IMR-90 (cell line): Measurements from ENCODE around the gene DCLRE1A. TPM values are rescaled to one million over a fixed set of nuclear protein-coding genes. Genes with fewer than 3 reads are reported as not detected.

Source experiments
- ATAC-seq: fragments of 200-7000 bp; cut with Tn5 transposase; 2 replicates; pipeline ENCODE4 v1.9.1; 2020; ENCODE audit warnings: low read depth, mild to moderate bottlenecking, moderate library complexity
- BruUV-seq: library from RNA; stranded (reverse); fragments of 400-500 nt; replicated peaks from 2 replicates; lab custom pipeline; 2021; lab: Mats Ljungman, UMichigan
- CTCF ChIA-PET: fragments of 300-600 bp; formaldehyde crosslinking; extraction: SDS; loops from one replicate; lab custom pipeline; 2021; ENCODE audit warnings: antibody characterized with exemption; lab: Yijun Ruan, JAX
- POLR2A ChIA-PET: fragments of 300-600 bp; sonication (Branson Sonifier 250); formaldehyde crosslinking; loops from one replicate; lab custom pipeline; 2022; ENCODE audit warnings: antibody characterized with exemption; ENCODE audit not compliant: unreplicated experiment; lab: Charles Lee
- DNase-seq: peaks from one replicate; pipeline ENCODE4 v3.0.0; 2013
- H2AFZ ChIP-seq: replicated peaks from 2 replicates; pipeline ENCODE3; 2013; ENCODE audit warnings: low read length, mild to moderate bottlenecking; ENCODE audit not compliant: poor library complexity
- H2AK5ac ChIP-seq: 2 replicates; pipeline ENCODE4 v1.6.1; 2013; ENCODE audit warnings: low read depth, low read length, inconsistent platforms
- H2AK9ac ChIP-seq: replicated peaks from 2 replicates; pipeline ENCODE3; 2013; ENCODE audit warnings: mild to moderate bottlenecking, low read depth, low read length, moderate library complexity; ENCODE audit not compliant: poor library complexity
- H2BK120ac ChIP-seq: 2 replicates; pipeline ENCODE4 v1.6.1; 2013; ENCODE audit warnings: low read depth, low read length, inconsistent platforms
- H2BK15ac ChIP-seq: 3 replicates; pipeline ENCODE4 v1.6.1; 2013; ENCODE audit warnings: low read depth, low read length, inconsistent platforms
- H2BK20ac ChIP-seq: 2 replicates; pipeline ENCODE4 v1.6.1; 2013; ENCODE audit warnings: low read depth, mild to moderate bottlenecking, inconsistent platforms, low read length, moderate library complexity
- H2BK5ac ChIP-seq: 2 replicates; pipeline ENCODE4 v1.6.1; 2013; ENCODE audit warnings: mild to moderate bottlenecking, low read depth, low read length, inconsistent platforms; ENCODE audit not compliant: poor library complexity, severe bottlenecking
- H3K14ac ChIP-seq: replicated peaks from 2 replicates; pipeline ENCODE4 v1.6.1; 2013; ENCODE audit warnings: low read depth, low read length, inconsistent platforms
- H3K18ac ChIP-seq: 2 replicates; pipeline ENCODE4 v1.6.1; 2013; ENCODE audit warnings: low read depth, low read length, control low read depth
- H3K23ac ChIP-seq: 2 replicates; pipeline ENCODE4 v1.6.1; 2013; ENCODE audit warnings: low read depth, low read length, inconsistent platforms
- H3K27ac ChIP-seq: 2 replicates; pipeline ENCODE4 v1.5.1; 2013; ENCODE audit warnings: mild to moderate bottlenecking, control low read depth, low read length; ENCODE audit not compliant: insufficient read depth
- H3K27me3 ChIP-seq: 2 replicates; pipeline ENCODE4 v1.6.1; 2013; ENCODE audit warnings: low read length; ENCODE audit not compliant: control insufficient read depth, insufficient read depth
- H3K36me3 ChIP-seq: 2 replicates; pipeline ENCODE4 v1.6.1; 2013; ENCODE audit warnings: low read length, mixed read lengths; ENCODE audit not compliant: control insufficient read depth, insufficient read depth
- H3K4ac ChIP-seq: 2 replicates; pipeline ENCODE4 v1.6.1; 2013; ENCODE audit warnings: low read depth, low read length, inconsistent platforms
- H3K4me1 ChIP-seq: 2 replicates; pipeline ENCODE4 v1.6.1; 2013; ENCODE audit warnings: low read length, mixed read lengths; ENCODE audit not compliant: control insufficient read depth, insufficient read depth
- H3K4me2 ChIP-seq: 2 replicates; pipeline ENCODE4 v1.6.1; 2013; ENCODE audit warnings: low read depth, mild to moderate bottlenecking, control low read depth, low read length, moderate library complexity
- H3K4me3 ChIP-seq: 2 replicates; pipeline ENCODE4 v1.5.1; 2013; ENCODE audit warnings: low read depth, mild to moderate bottlenecking, control low read depth, low read length, moderate library complexity; ENCODE audit not compliant: insufficient read depth
- H3K56ac ChIP-seq: 2 replicates; pipeline ENCODE4 v1.6.1; 2013; ENCODE audit warnings: low read length, inconsistent platforms; ENCODE audit not compliant: insufficient read depth; ENCODE audit errors: extremely low read depth
- H3K79me1 ChIP-seq, 2 experiments: 2 replicates each; pipeline ENCODE4 v1.6.1; 2013; ENCODE audit warnings: low read length in 2 of 2, inconsistent platforms in 1 of 2, low read depth in 1 of 2
- H3K9ac ChIP-seq: 2 replicates; pipeline ENCODE4 v1.6.1; 2013; ENCODE audit warnings: low read depth, low read length, control low read depth
- H3K9me1 ChIP-seq: 2 replicates; pipeline ENCODE4 v1.6.1; 2013; ENCODE audit warnings: low read length, inconsistent platforms; ENCODE audit not compliant: insufficient read depth
- H3K9me3 ChIP-seq: 2 replicates; pipeline ENCODE4 v1.6.1; 2013; ENCODE audit warnings: low read length; ENCODE audit not compliant: control insufficient read depth, insufficient read depth
- H4K20me1 ChIP-seq: 2 replicates; pipeline ENCODE4 v1.6.1; 2013; ENCODE audit warnings: low read length, inconsistent platforms; ENCODE audit not compliant: insufficient read depth
- H4K5ac ChIP-seq: 2 replicates; pipeline ENCODE4 v1.6.1; 2013; ENCODE audit warnings: mild to moderate bottlenecking, low read depth, low read length, control low read depth
- H4K8ac ChIP-seq, 2 experiments: 2 replicates each; pipeline ENCODE4 v1.6.1; 2013; ENCODE audit warnings: low read depth in 2 of 2, low read length in 2 of 2, control low read depth in 1 of 2, inconsistent platforms in 1 of 2
- H4K91ac ChIP-seq: 2 replicates; pipeline ENCODE4 v1.6.1; 2013; ENCODE audit warnings: low read depth, low read length, inconsistent platforms; ENCODE audit not compliant: insufficient read depth
- BHLHE40 ChIP-seq: fragments of 150-350 bp; IDR thresholded peaks from 2 replicates; pipeline ENCODE4 v1.6.1; 2016; ENCODE audit warnings: mild to moderate bottlenecking, low read depth, low read length
- WGBS, 2 experiments: methylation state at CpG; one replicate each; pipeline versions ENCODE4 v1.1.5 to v1.1.7; 2013; ENCODE audit warnings: missing lambda C conversion rate in 2 of 2; ENCODE audit not compliant: insufficient read length in 1 of 2; ENCODE audit errors: extremely low coverage in 2 of 2; 5-methylcytosine and 5-hydroxymethylcytosine counted together
- dilution Hi-C: fragments of 300-500 bp; cut with HindIII; formaldehyde crosslinking; loops from one replicate; pipeline ENCODE4 v1.14.3; 2018; ENCODE audit warnings: low sequenced_read_pairs; ENCODE audit not compliant: unreplicated experiment
- in situ Hi-C: fragments of 300-500 bp; cut with MboI; formaldehyde crosslinking; loops from 3 replicates; pipeline ENCODE4 v1.14.3; 2019; ENCODE audit warnings: low sequenced_read_pairs, inconsistent platforms, mixed read lengths
- intact Hi-C: fragments of 100-400 bp; cut with micrococcal nuclease; formaldehyde crosslinking; loops from 2 replicates; pipeline ENCODE4 v1.10.0; 2022
- polyA plus RNA-seq, 3 experiments: library from polyadenylated mRNA; depleted of rRNA; stranded (reverse); fragments of >200 nt; gene quantifications; 2 replicates each; pipeline ENCODE4 v1.2.3, GENCODE V29; 2012; ENCODE audit warnings: low replicate concordance in 1 of 3
- total RNA-seq: library from RNA; depleted of rRNA; stranded (reverse); fragments of >200 nt; gene quantifications from 2 replicates; pipeline ENCODE4 v1.2.3, GENCODE V29; 2012
- TF ChIP-seq, protein P1 (sequence below): fragments of 150-350 bp; IDR thresholded peaks from 2 replicates; pipeline ENCODE4 v1.6.1; 2016; ENCODE audit warnings: low read depth, mild to moderate bottlenecking, low read length, moderate library complexity, borderline replicate concordance

DCLRE1A gene
- total and polyA plus RNA-seq, 2 of the 4 experiments (the other 2 are of a cell fraction), result 3.1 to 6.3 TPM

DNA sequence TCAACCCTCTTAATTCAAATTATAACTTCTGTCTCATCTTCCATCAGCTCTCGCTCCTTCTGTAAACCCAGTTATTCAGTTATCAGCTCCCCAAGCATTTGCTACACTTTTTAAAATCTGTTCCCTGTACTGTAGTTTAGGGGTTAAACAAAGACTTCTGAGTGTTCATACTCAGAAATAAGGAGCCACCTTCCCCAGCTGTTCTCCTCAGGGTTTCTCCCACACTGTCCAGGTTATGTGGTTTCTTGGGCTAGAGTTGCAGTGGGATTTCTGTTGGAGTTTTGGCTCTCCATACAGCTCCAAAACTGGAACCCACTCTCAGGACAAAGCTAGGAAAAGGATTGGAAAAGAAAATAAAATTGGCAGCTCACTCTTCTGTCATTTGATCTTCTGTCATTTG is 21.3 kb upstream of the DCLRE1A start:
- Histone ChIP-seq H2BK120ac (no peak overlapping the region), H3K9me1 (no peaks in the 10 kb centered on the region), H2AK9ac (no peak overlapping the region), H4K8ac (no peak overlapping the region), H2BK15ac (no peak overlapping the region), H3K14ac (no peak overlapping the region), H2AFZ (no peak overlapping the region), H3K9me3 (no peaks in the 10 kb centered on the region), H3K27me3 (no peaks in the 10 kb centered on the region), H4K20me1 (no peaks in the 10 kb centered on the region), H3K4ac (no peak overlapping the region), H3K9ac (no peak overlapping the region), H3K4me3 (no peak overlapping the region), H3K23ac (no peak overlapping the region), H3K4me1 (no peaks in the 10 kb centered on the region), H4K5ac (no peak overlapping the region), H4K91ac (no peak overlapping the region), H2AK5ac (no peak overlapping the region), H3K18ac (no peak overlapping the region), H2BK20ac (no peak overlapping the region), H3K36me3 (no peaks in the 10 kb centered on the region), H2BK5ac (no peak overlapping the region), H3K4me2 (no peak overlapping the region), H3K27ac (no peak overlapping the region), H3K56ac (no peak overlapping the region), H3K79me1 (peaks cover 13% of the 10 kb centered on the region in 2 experiments)
- DNase-seq (no peak), ATAC-seq (no peak)
- intact Hi-C loops, result no loop called here
- BruUV-seq, result no TSS peak
- ChIA-PET POLR2A (no interaction called here), CTCF (no interaction called here)
- no CpG with 5 or more reads among the region's 1 CpG for WGBS, 2 experiments
- in situ Hi-C loops, result no loop called here
- dilution Hi-C loops, result no loop called here
- TF ChIP-seq, protein P1, sequence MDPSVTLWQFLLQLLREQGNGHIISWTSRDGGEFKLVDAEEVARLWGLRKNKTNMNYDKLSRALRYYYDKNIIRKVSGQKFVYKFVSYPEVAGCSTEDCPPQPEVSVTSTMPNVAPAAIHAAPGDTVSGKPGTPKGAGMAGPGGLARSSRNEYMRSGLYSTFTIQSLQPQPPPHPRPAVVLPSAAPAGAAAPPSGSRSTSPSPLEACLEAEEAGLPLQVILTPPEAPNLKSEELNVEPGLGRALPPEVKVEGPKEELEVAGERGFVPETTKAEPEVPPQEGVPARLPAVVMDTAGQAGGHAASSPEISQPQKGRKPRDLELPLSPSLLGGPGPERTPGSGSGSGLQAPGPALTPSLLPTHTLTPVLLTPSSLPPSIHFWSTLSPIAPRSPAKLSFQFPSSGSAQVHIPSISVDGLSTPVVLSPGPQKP, result no peak
- TF ChIP-seq BHLHE40, result no peak
